HG02588 (cell line): ENCODE data around the gene CSTB.

Experiments
- ATAC-seq: cut with Tn5 transposase; IDR thresholded peaks from one replicate; pipeline ENCODE4 v1.9.1; 2021; ENCODE audit warnings: mild to moderate bottlenecking, moderate library complexity; ENCODE audit not compliant: unreplicated experiment

The CSTB gene

GRCh38 chr21:43752758-43753438, 23.2 kb downstream of the CSTB start:
- ATAC-seq: no peak

DNA sequence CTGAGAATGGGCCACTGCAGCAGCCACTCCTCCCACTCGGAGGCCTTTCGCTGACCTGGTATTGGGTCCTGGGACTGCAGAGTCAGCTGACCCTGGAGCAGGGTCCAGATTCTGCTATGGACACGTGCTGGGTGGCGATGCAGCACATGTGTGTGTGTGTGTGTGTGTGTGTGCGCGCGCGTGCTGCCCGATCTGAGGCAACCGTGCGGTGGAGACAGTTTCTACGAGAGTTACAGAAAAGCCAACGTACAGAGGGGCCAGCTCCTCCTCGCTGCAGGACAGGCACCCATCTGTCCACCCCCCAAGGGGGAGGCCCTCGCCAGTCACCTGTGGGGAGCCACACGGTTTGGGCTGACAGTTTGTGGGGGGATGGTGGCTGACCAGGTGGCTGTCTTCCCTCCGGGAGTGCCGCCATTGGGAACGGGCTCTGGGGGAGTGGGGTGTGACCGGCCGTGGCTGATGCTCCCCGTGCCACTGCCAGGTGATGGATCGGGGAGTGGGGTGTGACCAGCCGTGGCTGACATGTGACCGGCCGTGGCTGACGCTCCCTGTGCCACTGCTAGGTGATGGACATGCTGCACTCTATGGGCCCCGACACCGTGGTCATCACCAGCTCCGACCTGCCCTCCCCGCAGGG, 24.0 kb downstream of the CSTB start:
- ATAC-seq: no peak

- ATAC-seq: no peak
Measured at GRCh38 chr21:43750339-43751033, 25.6 kb downstream of the CSTB start.

DNA sequence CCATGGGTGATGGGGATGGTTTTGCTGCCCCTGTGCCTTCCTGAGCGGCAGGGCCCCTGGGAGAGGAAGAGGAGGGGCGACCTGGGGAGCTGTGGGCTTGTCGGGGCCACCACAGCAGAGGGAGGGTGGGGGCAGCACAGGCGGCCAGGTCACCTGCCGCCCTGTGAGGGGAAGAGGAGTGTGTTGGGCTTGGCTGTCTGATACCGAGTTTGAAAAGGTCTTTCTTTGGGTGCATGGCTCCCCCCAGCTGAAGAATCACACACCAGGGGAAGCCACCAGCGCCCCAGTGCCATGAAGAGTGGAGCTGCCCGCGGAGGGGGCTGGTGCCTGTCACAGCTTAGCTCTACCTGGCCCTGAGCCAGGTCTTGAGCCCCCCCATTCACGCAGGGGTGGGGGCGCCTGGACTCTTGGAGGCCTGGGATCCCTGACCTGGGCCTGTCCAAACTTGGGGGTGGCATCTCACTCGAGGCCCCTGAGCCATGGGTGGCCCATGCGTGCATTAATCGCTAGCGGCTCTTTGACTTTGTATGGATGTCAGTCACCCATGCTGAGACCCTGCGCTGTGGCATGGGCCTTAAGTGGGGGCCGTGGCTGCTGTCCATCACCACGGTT, 26.4 kb downstream of the CSTB start:
- ATAC-seq: no peak

DNA sequence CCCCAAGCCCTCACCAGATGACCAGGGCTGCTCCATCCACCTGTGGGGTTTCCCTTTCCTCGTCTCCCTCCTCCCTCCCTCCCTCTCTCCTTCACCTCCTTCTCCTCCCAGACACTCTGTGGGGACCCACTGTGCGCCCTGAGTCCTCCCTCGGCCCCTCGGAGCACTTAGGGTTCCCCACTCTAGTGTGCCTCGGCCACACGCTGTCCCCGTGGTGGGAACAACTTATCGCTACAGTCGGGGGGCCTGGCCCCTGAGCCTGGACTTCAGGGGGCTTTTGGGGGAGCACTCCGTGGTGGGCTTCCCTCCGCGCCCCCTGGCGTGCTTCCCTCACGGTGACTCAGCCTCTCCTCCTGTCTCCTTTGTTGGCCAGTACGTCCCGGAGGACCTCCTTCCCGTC, 27.5 kb downstream of the CSTB start:
- no peak for ATAC-seq

DNA sequence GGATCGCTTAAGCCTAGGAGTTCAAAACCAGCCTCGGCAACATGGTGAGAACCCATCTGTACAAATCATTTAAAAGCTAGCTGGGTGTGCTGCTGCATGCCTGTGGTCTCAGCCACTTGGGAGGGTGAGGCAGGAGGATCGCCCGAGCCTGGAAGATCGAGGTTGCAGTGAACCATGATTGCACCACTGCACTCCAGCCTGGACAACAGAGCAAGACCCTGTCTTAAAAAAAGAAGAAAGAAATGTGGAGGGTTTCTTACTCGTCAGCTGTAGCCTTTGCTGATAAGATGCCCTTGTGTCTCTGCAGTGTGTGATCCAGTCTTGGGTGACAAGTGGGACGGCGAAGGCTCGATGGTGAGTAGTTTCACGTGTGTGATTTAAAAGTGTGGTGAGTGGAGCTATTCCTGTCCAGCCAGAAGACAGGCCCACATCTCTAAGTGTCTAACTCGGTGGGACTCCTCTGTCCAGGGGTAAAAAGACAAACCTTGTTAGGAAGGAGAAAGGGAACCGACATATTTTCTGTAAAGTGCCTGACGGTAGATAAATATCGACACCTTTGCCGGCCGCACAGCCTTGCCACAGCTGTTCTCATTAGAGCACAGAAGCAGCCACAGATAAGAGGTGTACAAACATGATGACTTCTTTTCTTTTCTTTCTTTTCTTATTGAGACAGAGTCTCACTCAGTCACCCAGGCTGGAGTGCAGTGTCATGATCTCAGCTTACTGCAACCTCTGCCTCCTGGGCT, 30.2 kb downstream of the CSTB start:
- ATAC-seq: no peak

DNA sequence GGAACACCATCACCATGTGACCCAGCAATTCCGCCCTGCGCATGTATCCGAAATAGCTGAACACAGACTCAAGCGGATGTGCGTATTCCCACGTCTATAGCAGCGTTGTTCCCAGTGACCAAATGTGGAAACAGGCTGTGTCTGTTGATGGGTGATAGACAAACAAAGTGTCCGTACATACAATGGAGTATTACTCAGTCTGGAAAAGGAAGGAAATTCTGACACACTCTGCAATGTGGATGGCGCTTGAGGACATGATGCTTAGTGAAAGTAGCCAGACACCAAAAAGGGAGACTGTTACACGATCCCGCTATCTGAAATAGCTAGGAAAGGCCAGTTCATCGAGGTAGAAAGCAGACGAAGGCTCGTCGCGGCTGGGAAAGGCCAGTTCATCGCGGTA, 31.4 kb downstream of the CSTB start:
- ATAC-seq: no peak

GRCh38 chr21:43743947-43744346, 32.2 kb downstream of the CSTB start:
- ATAC-seq: no peak

DNA sequence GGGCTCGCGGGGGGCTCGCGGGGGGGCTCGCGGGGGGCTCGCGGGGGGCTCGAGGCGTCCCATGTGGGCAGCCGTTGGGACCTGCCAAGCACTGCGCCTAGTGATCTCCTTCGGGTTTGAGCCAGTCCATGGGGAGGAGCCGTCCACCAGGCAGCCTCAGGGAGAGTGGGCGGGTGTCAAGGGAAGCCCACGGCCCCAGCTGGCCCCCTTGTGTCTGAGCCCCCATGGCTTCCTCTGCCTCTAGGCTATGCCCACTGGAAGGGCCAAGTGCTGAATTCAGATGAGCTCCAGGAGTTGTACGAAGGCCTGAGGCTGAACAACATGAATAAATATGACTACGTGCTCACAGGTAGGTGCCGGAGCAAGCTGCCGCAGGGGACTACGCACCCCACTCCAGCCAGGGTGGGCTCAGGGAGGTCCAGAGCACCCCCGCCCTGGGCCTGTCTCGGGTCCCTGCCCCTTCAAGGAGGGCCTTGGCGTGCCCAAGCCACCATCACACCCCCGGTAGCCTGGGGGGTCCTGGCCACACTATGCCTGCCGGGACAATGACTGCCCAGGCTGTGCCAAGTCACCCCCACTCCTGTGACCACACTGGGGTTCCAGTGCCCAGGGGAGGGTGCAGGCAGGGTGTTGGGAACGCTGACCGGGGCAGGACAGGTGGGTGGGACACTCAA, 34.5 kb downstream of the CSTB start:
- ATAC-seq: no peak

- no peak for ATAC-seq
Measured at GRCh38 chr21:43740497-43741156, 35.5 kb downstream of the CSTB start.

DNA sequence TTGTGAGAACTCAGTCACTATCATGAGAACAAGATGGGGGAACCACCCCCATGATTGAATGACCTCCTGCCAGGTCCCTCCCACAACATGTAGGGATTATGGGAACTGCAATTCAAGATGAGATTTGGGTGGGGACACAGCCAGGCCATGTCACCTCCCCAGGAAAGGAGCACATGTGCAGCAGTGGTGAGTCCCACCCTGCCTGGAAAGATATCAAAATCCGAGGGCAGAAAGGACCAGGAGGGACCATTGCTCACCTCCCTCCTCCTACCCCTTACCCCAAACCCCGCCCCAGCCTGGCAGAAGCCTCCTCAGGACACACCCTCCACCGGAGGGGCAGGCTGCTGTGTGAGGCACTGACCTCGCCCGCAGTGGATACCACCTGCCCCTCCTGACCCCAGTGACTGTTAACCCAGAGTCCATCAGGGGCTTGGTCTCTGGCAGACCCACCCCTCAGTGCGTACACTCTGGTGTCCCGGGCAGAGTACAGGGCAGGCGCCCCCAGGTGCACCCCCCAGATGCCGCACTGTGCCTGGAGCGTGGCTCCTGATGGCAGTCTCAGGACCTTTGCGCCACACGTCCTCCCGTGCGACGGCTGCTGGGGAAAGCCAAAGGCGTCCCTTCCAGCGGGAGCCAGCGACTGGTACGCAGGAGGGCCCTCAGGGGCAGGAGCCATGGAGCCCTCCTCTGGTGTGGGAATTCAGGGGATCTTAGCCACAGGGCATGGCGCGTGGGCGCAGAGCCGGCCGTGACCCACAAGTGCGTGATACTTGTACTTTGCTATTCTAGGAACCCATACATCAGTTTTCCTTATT, 36.3 kb downstream of the CSTB start:
- ATAC-seq: no peak

- no peak for ATAC-seq
Measured at GRCh38 chr21:43737158-43737950, 38.8 kb downstream of the CSTB start.

DNA sequence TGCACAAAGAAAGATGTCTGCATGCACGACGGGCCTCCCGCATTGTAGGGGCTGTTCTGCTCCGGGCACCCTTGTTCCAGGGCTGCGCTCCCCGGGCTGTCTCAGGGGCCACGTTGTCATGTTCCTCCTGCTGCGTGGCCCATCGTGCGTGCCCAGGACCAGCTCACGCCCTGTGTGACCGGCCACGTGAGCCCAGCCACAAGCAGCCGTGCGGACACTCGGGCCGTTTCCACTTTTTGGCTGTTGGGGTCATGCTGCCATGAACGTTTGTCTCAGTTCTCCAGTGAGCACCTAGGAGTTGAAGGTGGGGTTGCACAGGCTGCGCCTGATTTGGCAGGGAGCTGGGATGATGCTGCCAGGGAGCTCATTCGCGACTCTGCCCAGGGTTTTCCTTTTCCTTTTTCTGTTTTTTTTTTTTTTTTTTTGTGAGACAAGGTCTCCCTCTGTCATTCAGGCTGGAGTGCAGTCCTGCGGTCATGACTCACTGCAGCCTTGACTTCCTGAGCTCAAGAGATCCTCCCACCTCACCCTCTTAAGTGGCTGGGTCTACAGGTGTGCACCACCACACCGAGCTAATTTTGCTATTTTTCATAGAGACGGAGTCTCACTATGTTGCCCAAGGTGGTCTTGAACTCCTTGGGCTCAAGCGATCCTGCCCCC, 39.8 kb downstream of the CSTB start:
- no peak for ATAC-seq

GRCh38 chr21:43735236-43736091, 40.6 kb downstream of the CSTB start:
- ATAC-seq: no peak

GRCh38 chr21:43734928-43735229, 41.2 kb downstream of the CSTB start:
- no peak for ATAC-seq

DNA sequence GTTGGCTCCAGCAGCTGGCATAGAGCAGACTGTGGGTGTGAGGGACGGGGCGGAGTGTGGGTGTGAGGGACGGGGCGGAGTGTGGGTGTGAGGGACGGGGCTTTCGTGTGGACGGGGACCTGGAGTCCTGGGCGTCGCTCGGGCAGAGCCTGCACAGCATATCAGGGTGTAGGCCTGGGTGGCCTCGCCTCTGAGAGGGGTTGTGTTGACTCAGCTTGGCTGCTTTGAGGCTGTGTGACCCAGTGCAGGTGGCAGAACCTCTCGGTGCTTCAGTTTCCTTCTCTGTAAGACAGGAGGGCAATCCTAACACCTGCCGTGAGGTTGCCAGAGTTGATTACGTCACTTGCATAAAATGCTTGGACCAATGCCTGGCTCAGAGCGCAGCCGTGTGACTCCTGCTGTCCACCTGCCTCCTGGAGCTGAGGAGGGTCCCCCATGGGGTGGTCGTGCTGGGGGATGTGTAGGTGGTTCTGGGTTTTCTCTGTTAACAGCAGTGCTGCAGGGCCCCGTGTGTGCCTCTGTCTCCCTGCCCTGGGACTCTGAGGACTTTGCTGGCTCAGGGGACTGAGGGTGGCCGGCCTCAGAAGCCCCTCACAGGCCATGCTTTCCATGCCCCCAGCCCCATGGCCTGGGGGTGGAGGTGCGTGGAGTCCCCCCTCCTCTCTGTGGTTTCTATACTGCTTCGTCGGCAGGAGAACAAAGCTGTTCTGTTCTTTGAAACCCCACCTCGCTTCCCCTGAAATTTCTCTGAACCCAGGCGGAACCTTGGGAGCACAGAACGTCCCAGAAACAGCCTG, 41.8 kb downstream of the CSTB start:
- no peak for ATAC-seq
